ENCODE data around the gene POLR3A. TPM values are rescaled to one million over a fixed set of nuclear protein-coding genes. Genes with fewer than 3 reads are reported as not detected.

Gene POLR3A
- total and polyA plus RNA-seq, 2 donors (not counting 1 experiment from before 2014, with no cell fraction given): 11.6 to 16.8 TPM

- TF ChIP-seq EZH2 (IDR thresholded peaks at IDR 0.05; ENCODE audit: low read length, missing control alignments) (no peak), CTCF (conservative IDR thresholded peaks at IDR 0.05 in 1 of 2, IDR thresholded peaks at IDR 0.05 in 1 of 2; ENCODE audit: low read depth in 1 of 2, low read length in 2 of 2) (no peak)
- no peak overlapping the region for H3K27ac ChIP-seq (ENCODE audit: insufficient read depth, low read length)
Measured at GRCh38 chr10:78063236-78063635, 33.9 kb upstream of the POLR3A start.

GRCh38 chr10:78062296-78062695 lies 33.0 kb upstream of the POLR3A start:
- H3K79me2 ChIP-seq (ENCODE audit: control insufficient read depth, insufficient read depth, low read length): no peaks in the 10 kb centered on the region
- H3K36me3 ChIP-seq (ENCODE audit: control insufficient read depth, insufficient read depth, low read length): no peaks in the 10 kb centered on the region
- H3K27me3 ChIP-seq (ENCODE audit: control insufficient read depth, insufficient read depth, low read length): no peaks in the 10 kb centered on the region
- no peak overlapping the region for H3K4me2 ChIP-seq (ENCODE audit: extremely low read depth, insufficient read depth, low read length)
- no peak overlapping the region for H3K4me3 ChIP-seq (replicated peaks in 1 of 4; ENCODE audit: control extremely low read depth in 1 of 4, insufficient read depth in 1 of 4, low read depth in 3 of 4, low read length in 4 of 4)
- no peaks in the 10 kb centered on the region for H4K20me1 ChIP-seq (ENCODE audit: control insufficient read depth, extremely low read depth, insufficient read depth, low read length)
- H3K27ac ChIP-seq (ENCODE audit: insufficient read depth, low read length): no peak overlapping the region
- H3K9ac ChIP-seq (ENCODE audit: insufficient read depth, low read length): no peak overlapping the region
- no peaks in the 10 kb centered on the region for H3K9me3 ChIP-seq (ENCODE audit: control insufficient read depth, insufficient read depth, low read depth, low read length)
- no peak for TF ChIP-seq EZH2 (IDR thresholded peaks at IDR 0.05; ENCODE audit: low read length, missing control alignments)
- no peak for TF ChIP-seq CTCF (conservative IDR thresholded peaks at IDR 0.05 in 1 of 2, IDR thresholded peaks at IDR 0.05 in 1 of 2; ENCODE audit: low read depth in 1 of 2, low read length in 2 of 2)
- no peak overlapping the region for H2AFZ ChIP-seq (ENCODE audit: low read length)
- H3K4me1 ChIP-seq (ENCODE audit: control insufficient read depth, extremely low read depth, insufficient read depth, low read length): no peaks in the 10 kb centered on the region
- no peak for DNase-seq (ENCODE audit: low read depth in 2 of 2)

More at GRCh38 chr10:78063236-78063635, 33.9 kb upstream of the POLR3A start:
- Histone ChIP-seq H3K79me2 (ENCODE audit: control insufficient read depth, insufficient read depth, low read length) (no peaks in the 10 kb centered on the region), H4K20me1 (ENCODE audit: control insufficient read depth, extremely low read depth, insufficient read depth, low read length) (no peaks in the 10 kb centered on the region), H3K4me1 (ENCODE audit: control insufficient read depth, extremely low read depth, insufficient read depth, low read length) (no peaks in the 10 kb centered on the region), H3K9ac (ENCODE audit: insufficient read depth, low read length) (no peak overlapping the region), H3K9me3 (ENCODE audit: control insufficient read depth, insufficient read depth, low read depth, low read length) (no peaks in the 10 kb centered on the region), H3K4me3 (replicated peaks in 1 of 4; ENCODE audit: control extremely low read depth in 1 of 4, insufficient read depth in 1 of 4, low read depth in 3 of 4, low read length in 4 of 4) (no peak overlapping the region), H3K36me3 (ENCODE audit: control insufficient read depth, insufficient read depth, low read length) (no peaks in the 10 kb centered on the region), H2AFZ (ENCODE audit: low read length) (no peak overlapping the region), H3K4me2 (ENCODE audit: extremely low read depth, insufficient read depth, low read length) (no peak overlapping the region), H3K27me3 (ENCODE audit: control insufficient read depth, insufficient read depth, low read length) (no peaks in the 10 kb centered on the region)
- DNase-seq (ENCODE audit: low read depth in 2 of 2): no peak

GRCh38 chr10:78059906-78060702 lies 30.8 kb upstream of the POLR3A start:
- no peak for DNase-seq (ENCODE audit: low read depth in 2 of 2)
- Histone ChIP-seq H3K4me3 (replicated peaks in 1 of 4; ENCODE audit: control extremely low read depth in 1 of 4, insufficient read depth in 1 of 4, low read depth in 3 of 4, low read length in 4 of 4) (no peak overlapping the region), H3K9me3 (ENCODE audit: control insufficient read depth, insufficient read depth, low read depth, low read length) (no peaks in the 10 kb centered on the region), H4K20me1 (ENCODE audit: control insufficient read depth, extremely low read depth, insufficient read depth, low read length) (no peaks in the 10 kb centered on the region), H2AFZ (ENCODE audit: low read length) (no peak overlapping the region), H3K9ac (ENCODE audit: insufficient read depth, low read length) (no peak overlapping the region), H3K36me3 (ENCODE audit: control insufficient read depth, insufficient read depth, low read length) (no peaks in the 10 kb centered on the region), H3K27ac (ENCODE audit: insufficient read depth, low read length) (no peak overlapping the region), H3K79me2 (ENCODE audit: control insufficient read depth, insufficient read depth, low read length) (no peaks in the 10 kb centered on the region), H3K27me3 (ENCODE audit: control insufficient read depth, insufficient read depth, low read length) (no peaks in the 10 kb centered on the region), H3K4me2 (ENCODE audit: extremely low read depth, insufficient read depth, low read length) (no peak overlapping the region), H3K4me1 (ENCODE audit: control insufficient read depth, extremely low read depth, insufficient read depth, low read length) (no peaks in the 10 kb centered on the region)
- TF ChIP-seq CTCF (conservative IDR thresholded peaks at IDR 0.05 in 1 of 2, IDR thresholded peaks at IDR 0.05 in 1 of 2; ENCODE audit: low read depth in 1 of 2, low read length in 2 of 2): no peak
- no peak for TF ChIP-seq EZH2 (IDR thresholded peaks at IDR 0.05; ENCODE audit: low read length, missing control alignments)

All from fibroblast of lung (primary cell).